Right forelimb (tissue), 1 donor: ENCODE data around the gene GNAO1.
"Not testable (repeated sequence)": the region's sequence is repeated elsewhere in the genome, so short reads cannot be mapped to it uniquely, and the experiment has no call there.

Experiments
- DNase-seq: peaks from one replicate; pipeline ENCODE4 v3.0.0-alpha.2; 2018

GNAO1 gene

GRCh38 chr16:56370185-56370874 is 179.0 kb downstream of the GNAO1 start:
- no peak for DNase-seq

GRCh38 chr16:56370875-56371659 is 179.8 kb downstream of the GNAO1 start:
- DNase-seq: no peak

GRCh38 chr16:56371660-56371937 is 180.3 kb downstream of the GNAO1 start:
- no peak for DNase-seq

- DNase-seq: no peak
These were observed 180.8 kb downstream of the GNAO1 start for GRCh38 chr16:56372013-56372634.

- no peak for DNase-seq
These were observed 181.7 kb downstream of the GNAO1 start for GRCh38 chr16:56373003-56373402.

GRCh38 chr16:56375792-56376191 is 184.5 kb downstream of the GNAO1 start:
- DNase-seq: not testable (repeated sequence)

GRCh38 chr16:56379044-56379443 is 187.8 kb downstream of the GNAO1 start:
- DNase-seq: not testable (repeated sequence)

- DNase-seq: not testable (repeated sequence)
These were observed 189.6 kb downstream of the GNAO1 start for GRCh38 chr16:56380778-56381485.

- DNase-seq: no peak
These were observed 191.2 kb downstream of the GNAO1 start for GRCh38 chr16:56382459-56382858.

GRCh38 chr16:56382901-56383355 is 191.6 kb downstream of the GNAO1 start:
- DNase-seq: no peak

- no peak for DNase-seq
These were observed 192.9 kb downstream of the GNAO1 start for GRCh38 chr16:56384074-56384721.

GRCh38 chr16:56387396-56387795 is 196.1 kb downstream of the GNAO1 start:
- DNase-seq: no peak

GRCh38 chr16:56388209-56388608 is 196.9 kb downstream of the GNAO1 start:
- DNase-seq: no peak

- DNase-seq: no peak
These were observed 198.3 kb downstream of the GNAO1 start for GRCh38 chr16:56389554-56389953.

GRCh38 chr16:56396724-56397123 is 205.4 kb downstream of the GNAO1 start:
- not testable (repeated sequence) for DNase-seq

GRCh38 chr16:56399047-56399446 is 207.8 kb downstream of the GNAO1 start:
- no peak for DNase-seq

GRCh38 chr16:56399486-56399885 is 208.2 kb downstream of the GNAO1 start:
- no peak for DNase-seq

- DNase-seq: no peak
These were observed 209.2 kb downstream of the GNAO1 start for GRCh38 chr16:56400458-56400857.

GRCh38 chr16:56401482-56401881 is 210.2 kb downstream of the GNAO1 start:
- no peak for DNase-seq

- DNase-seq: no peak
These were observed 214.8 kb downstream of the GNAO1 start for GRCh38 chr16:56405977-56406672.
